DMS153 (cell line): ENCODE measurements around the gene PPP2R2C.

Experiments
- DNase-seq: peaks from one replicate; lab custom pipeline; 2025; lab: John Stamatoyannopoulos, UW

Gene PPP2R2C

GRCh38 chr4:6401797-6402196 is 70.6 kb downstream of the PPP2R2C start:
- no peak for DNase-seq

- no peak for DNase-seq
Observed at GRCh38 chr4:6396696-6397236, 75.6 kb downstream of the PPP2R2C start.

GRCh38 chr4:6395466-6396228 is 76.8 kb downstream of the PPP2R2C start:
- no peak for DNase-seq

GRCh38 chr4:6394671-6395081 is 77.7 kb downstream of the PPP2R2C start:
- no peak for DNase-seq

DNA sequence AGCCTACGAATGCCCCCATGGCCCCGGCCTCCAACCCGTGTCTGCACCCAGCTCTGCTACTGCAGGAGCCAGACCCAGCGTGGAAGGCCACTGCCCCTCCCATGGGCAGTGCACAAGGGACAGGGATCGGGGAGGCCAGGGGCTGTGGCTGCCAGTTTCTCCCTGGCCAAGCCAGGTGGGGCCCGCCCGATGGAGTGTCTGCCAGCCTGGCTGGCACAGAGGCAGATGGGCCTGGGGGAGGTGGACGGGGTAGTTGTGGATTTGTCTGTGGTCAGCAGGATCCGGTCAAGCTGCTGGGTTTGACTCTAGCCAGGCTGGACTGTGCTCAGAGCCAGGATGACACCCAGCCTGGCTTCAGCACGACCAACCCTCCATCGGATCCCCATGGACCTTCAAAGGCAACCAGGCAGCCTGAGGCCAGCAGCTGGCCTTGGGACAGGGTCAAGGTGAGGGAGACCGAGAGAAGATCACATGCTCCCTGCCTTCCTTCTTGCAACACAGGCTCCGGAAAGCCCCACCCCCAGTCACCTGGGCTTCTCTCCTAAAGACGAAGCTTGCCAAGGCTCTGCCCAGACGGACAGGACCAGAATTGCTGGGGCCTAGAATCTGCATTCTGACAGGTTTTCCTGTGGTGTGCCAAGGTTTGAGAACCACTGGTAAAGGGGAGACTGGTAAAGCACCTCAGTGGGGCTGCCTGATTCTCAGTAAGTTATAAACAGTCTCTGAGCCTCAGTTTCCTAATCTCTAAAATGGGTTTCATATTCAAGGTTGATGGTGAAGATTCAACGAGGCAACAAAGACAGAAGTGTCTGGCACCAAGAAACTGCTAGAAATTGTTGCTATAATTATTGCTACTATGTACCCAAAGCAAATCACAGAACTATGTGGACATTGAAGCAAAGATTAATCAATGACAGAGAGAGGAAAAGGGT is 78.6 kb downstream of the PPP2R2C start:
- no peak for DNase-seq

DNA sequence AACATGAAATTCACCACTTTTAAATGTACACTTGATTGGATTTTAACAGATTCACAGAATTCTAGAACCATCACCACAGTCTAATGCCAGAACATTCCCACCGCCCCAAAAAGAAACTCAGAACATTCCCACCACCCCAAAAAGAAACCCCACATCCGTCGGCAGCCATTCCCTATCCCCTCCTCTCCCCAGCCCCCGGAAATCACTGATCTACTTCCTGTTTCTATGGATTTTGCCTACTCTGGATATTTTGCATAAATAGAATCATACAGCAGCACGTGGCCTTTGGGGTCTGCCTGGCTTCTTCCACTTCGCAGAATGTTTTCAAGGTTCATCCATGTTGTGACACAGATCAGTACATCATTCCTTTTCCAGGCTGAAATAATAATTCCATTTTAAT is 79.3 kb downstream of the PPP2R2C start:
- DNase-seq: no peak

GRCh38 chr4:6392407-6392806 is 80.0 kb downstream of the PPP2R2C start:
- no peak for DNase-seq

- no peak for DNase-seq
Observed at GRCh38 chr4:6391852-6392188, 80.6 kb downstream of the PPP2R2C start.

DNA sequence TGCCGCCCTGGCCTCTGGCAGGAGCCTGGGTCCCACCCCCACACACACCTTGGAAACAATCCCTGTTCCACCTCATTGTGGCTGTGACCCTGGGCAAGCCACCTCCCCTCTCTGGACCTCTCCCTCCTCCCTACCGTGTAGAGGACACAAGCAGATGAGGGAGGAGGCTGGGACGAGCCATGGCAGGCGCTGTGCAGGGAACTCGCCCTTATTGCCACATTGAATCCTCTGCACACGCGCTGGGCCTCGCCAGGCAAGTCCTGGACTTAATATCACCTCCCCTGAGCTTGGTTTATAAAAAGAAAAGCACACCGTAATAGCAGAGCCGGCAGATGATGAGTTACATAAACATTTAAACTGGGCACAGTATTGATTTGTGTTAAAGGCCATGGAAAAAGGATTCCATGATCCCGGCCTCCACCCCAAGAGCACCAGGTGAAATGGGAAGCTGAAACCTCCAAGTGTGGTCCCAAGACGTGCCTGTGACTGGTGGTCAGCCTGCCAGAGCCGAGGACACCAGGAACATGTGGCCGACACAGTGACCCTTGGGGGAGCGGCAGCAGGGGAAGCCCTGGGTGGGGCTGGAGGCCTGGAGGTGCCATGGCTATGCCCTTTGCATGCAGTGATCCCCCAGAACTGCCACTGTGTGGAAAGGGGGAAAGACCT is 81.1 kb downstream of the PPP2R2C start:
- DNase-seq: no peak

GRCh38 chr4:6390356-6390755 is 82.1 kb downstream of the PPP2R2C start:
- no peak for DNase-seq

- no peak for DNase-seq
Observed at GRCh38 chr4:6389142-6389825, 83.1 kb downstream of the PPP2R2C start.

DNA sequence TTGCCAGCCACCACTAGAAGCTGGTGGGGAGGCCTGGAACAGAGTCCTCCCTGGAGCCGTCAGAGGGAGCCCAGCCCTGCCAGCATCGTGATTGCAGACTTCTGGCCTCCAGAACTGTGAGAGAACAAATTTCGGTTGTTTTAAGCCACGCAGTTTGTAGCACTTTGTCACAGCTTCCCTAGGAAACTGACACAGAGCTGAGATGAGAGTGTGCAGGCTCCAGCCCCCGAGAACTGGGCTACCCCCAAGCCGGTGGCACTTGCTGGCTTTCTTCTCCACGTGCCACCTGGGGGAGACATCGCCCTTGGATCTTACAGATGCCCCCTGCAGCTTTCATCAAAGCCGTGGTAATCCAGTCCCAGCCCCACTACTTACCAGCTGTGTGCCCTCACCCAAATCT is 83.7 kb downstream of the PPP2R2C start:
- no peak for DNase-seq

DNA sequence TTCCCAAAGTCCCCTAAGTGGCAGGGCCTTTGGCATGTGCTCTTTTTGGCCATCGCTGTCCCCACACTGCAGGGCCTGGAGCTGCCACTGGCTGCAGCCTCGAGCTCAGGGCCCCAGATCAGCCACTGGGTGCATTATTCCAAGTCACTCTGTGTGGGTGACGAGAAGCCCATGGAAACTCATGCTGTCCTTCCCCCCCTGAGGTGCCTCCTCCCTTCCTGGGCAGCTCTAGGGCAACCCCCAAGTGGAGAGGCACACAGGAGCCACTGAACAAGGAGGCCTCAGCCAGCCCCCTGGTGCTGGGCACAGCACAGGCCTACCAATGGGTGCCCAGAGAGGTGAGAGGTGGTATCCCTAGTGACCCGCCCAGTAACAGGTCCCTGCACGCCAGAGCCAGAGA is 84.5 kb downstream of the PPP2R2C start:
- no peak for DNase-seq

DNA sequence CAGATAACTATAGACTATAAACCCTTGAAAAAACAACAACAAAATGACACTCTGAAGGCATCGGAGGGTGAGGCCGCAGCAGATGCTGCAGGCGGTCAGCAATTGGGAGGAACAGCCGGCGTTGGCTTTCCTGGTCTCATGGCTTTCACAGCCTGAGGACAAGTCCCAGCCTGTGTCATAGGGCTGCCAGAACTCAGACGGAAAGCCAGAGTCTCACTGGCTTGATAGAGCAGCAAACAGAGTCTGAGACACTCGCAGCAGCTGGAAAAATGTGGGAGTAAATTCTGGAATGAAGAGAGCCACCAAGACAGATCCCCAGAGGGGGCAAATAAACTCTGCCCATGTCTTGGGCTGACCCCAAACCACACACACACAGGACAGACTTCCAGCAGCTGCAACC is 86.3 kb downstream of the PPP2R2C start:
- DNase-seq: no peak

- DNase-seq: no peak
Observed at GRCh38 chr4:6385288-6385687, 87.1 kb downstream of the PPP2R2C start.

DNA sequence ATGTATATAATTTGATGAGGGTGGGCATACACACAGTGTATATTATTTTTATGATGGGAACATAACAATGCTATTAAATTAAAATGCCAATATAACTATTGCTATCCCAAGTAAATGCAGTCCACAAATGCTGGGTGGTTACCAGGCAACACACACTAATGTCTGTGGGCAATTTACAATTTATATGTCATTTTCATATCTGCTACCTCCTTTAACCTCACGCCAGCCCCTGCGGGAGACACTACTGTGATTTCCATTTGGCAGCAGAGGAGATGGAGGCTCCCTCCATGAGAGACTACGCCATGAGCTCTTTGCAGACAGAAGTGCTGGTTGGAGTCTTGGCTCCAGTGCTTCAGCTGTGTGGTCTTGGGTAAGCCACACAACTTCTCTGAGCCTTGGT is 87.9 kb downstream of the PPP2R2C start:
- no peak for DNase-seq

DNA sequence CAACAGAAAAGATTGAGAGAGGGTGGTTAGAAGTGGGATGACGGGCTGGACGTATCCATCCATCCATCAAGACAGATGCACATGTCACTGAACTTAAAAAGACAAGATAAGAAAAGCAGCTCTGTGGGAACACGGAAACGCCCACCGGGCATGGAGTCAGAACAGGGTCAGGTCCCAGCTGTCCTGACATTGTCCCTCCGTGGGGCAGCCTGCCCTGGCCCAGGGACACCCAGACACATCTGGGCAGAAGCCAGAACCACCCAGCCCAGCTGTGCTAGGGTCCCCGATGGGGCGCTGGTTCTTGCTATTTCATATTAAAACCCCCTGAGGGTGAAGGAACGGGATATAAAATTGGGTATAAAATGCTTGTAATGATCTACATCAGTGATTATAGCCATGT is 88.5 kb downstream of the PPP2R2C start:
- no peak for DNase-seq

DNA sequence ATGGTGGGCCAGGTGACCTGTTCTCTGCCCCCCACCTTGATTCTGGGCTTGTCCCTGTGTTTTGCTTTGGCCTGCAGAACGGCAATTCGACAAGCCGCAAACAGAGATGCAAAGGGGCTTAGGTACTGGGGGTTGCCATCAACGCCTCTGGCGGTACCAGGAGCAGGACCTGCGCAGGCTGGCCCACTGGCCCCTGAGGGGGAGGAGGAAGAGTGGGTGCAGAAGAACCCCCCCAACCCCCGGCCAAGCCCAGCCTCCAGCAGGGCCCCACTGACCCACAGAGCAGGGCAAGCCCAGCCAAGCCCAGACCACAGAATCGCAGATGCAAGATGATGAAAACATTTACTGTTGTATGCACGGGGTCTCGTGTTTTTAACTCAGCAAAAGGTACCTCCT is 89.4 kb downstream of the PPP2R2C start:
- DNase-seq: no peak

DNA sequence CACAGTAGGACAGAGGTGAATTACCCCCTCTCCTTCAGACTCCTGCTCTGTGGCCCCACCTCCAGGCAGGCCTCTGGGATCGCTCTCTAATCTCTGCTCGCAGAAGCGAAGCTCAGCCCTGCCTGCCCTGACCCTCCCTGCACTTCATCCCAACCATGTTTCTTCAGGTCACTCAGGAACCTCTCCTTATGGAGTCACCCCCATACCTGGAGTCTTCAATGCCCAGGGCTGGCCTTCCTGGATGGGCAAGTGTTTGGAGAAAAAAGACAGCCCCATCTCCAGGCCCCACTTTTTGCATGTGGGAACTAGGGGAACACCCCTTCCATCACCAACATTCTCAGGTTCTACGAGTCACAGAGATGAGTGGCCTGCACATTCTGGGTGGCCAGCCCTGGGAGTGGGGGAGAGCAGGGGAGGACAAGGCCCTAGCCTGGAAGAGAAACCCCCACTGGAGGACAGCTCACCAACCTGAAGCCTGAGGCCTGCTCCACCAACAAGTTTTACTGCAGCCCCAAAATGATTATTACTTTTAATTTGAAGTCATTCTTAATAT is 90.8 kb downstream of the PPP2R2C start:
- DNase-seq: no peak

DNA sequence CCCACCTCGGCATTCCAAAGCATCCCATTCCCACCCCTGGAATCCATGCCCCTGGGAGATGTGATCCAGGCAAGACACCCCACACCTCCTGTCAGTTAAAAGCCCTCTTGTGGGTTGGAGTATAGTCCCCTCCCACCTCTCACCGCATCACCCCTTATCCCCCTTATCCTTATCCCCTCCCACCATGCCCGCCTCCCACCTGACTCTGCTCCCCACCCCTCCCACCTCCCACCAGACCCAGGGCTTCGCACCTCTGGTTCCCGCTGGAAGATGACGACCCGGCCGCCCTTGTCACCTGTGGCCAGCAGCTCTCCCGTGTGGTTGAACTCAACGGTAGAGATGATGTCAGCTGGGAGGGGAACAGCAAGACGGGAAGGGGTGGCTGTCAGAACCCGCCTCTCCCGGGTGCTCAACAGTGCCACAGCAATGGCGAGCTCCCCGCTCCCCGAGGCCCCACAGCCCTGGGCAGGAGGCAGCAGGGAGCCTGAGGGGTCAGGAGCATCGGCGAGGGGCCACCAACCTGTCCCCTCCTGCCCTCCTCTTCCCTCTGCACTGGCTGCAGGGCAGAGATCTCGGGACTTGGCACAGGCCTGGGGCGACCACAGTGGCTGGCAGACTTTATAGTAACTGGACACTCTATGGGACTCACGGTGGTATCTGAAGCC is 91.5 kb downstream of the PPP2R2C start:
- DNase-seq: no peak
